HG03039 (cell line): ENCODE data around the gene AKR1C2.
"Not testable (repeated sequence)": the region's sequence is repeated elsewhere in the genome, so short reads cannot be mapped to it uniquely, and the experiment has no call there.

ENCODE experiments used
- ATAC-seq: cut with Tn5 transposase; IDR thresholded peaks from one replicate; pipeline ENCODE4 v1.9.1; 2021; ENCODE audit warnings: mild to moderate bottlenecking, moderate library complexity; ENCODE audit not compliant: unreplicated experiment

Gene AKR1C2

DNA sequence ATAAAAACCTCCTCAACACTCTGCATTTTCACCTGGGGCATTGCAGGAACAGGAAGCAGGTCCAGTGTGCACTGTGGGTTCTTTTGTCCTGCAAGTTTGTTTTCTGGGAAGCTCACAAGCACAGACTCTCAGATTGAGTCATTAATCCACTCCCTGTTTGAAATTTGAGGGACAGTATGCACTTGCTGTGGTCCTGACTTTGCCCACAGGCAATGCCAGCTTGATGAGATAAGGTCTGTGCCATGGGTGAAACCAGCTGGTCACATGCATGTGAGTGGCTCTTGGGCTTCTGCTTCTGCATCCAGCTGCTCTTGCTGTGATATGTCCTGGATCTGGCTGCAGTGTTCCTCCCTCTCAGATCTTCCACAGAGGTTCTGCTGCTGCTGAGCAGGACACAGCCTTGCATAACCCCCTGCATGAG lies 21.8 kb upstream of the AKR1C2 start:
- not testable (repeated sequence) for ATAC-seq

DNA sequence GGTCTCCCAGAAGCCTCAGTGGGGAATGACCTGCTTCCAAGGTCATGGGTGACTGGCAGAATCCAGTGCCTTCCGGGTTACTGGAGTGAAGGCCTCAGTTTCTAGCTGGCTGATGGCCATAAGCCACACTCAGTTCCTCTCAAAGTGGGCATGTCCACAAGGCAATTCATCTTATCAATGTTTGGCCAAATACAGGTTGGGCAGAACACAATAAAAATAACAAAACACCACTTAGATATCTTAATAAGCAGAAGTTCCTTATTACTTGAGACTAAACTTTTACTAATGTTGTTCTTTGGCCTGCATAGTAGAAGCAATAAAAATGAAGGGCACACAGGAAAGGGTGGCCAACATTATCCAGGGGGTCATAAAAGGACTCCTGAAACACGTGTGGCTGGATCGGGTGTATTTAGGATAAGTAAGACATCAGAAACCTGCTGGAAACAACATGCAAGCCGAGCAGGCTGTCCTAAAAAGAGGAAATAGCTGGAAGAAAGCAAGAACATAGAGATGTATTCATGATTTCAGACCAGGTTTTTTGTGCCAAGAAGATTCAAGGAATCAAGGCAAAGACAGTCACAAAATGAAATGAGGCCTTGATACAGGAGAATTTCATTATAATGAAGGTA lies 19.6 kb upstream of the AKR1C2 start:
- ATAC-seq: no peak

DNA sequence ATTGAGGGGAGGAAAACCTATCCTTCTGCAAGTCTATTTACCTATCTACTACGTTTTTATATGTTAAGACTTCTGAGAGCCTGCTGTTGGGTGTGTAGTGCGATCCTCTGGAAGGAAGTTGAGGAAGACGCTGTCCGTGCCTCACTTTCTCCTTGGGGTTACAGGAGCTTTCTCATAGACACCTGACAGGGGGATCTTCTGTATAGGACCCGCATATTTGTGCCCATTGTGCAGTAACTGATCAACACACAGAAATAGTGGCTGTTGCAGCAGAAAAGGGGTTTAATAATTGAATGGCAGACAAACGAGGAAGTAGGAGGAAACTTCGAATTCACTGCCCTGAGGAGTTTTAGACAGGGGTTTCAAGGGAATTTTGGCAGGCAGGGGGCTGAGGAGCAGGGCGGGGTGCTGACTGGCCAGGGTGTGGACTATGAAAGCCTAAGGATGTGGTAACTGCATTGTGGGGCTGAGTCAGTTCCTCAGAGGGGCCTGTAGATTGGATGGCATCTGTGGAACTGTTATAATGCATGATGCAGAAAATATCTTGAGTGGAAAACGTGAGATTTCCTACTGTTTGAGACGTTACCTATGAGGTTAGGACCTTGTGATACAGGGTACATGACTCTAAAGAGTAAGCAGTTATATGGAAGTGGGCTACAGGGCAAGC lies 18.1 kb upstream of the AKR1C2 start:
- not testable (repeated sequence) for ATAC-seq

GRCh38 chr10:5019770-5020612 lies 16.3 kb upstream of the AKR1C2 start:
- ATAC-seq: not testable (repeated sequence)

GRCh38 chr10:5018671-5019277 lies 15.1 kb upstream of the AKR1C2 start:
- not testable (repeated sequence) for ATAC-seq

- ATAC-seq: no peak
Measured at GRCh38 chr10:5018134-5018533, 14.5 kb upstream of the AKR1C2 start.

- no peak for ATAC-seq
Measured at GRCh38 chr10:5014936-5015335, 11.3 kb upstream of the AKR1C2 start.

- not testable (repeated sequence) for ATAC-seq
Measured at GRCh38 chr10:5014200-5014910, 10.7 kb upstream of the AKR1C2 start.

DNA sequence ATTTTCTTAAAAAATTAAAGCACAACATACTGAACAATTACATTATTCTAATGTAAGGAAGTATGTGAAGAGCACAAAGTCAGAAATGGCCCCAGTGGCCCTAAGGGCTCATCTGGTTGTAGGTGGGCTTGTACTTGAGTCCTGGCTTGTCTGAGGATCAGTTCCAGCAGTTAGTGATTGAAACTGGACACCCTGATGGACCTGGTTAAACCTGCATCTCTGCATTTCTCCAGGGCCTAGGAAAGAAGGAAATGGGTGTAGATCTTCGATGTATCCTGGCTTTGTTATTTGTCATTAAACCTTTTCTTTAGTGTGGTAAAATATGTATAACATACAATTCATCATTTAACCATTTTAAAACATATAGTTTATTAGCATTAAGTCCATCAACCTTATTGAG lies 9.7 kb upstream of the AKR1C2 start:
- ATAC-seq: no peak

DNA sequence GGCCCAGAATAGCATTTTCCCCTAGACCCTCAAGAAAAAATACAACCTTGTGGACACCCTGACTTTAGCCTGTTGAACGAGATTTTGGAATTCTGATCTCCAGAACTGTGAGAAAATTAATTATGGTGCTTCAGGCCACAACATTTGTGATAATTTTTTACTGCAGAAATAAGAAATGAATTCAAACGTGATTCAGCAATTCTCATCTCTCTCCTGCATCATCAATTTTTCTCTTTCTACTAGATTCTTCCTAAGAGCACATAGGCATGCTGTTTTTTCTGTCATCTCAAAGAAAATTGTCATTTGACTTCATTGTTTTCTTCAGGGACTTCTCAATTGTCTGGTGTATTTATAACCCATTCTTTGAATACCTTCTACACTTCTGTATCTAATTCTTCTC lies 8.9 kb upstream of the AKR1C2 start:
- no peak for ATAC-seq

DNA sequence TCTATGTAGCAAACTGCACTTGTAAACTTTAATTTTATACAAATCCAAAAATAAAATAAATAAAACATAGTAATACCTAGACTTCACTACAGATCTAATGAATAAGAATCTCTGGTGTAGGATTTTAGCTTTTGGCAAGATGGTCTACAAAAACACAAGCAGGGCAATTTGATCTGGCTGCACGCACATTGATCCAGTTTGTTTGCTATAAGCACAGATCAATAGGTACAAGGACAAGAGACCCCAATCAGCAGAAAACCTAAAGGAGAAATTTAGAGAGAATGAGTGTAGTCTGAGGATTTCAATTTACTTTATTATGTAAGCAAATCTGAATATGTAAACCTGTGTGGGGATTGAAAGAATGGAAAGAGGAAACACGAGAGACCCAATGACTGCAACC lies 7.7 kb upstream of the AKR1C2 start:
- ATAC-seq: not testable (repeated sequence)

DNA sequence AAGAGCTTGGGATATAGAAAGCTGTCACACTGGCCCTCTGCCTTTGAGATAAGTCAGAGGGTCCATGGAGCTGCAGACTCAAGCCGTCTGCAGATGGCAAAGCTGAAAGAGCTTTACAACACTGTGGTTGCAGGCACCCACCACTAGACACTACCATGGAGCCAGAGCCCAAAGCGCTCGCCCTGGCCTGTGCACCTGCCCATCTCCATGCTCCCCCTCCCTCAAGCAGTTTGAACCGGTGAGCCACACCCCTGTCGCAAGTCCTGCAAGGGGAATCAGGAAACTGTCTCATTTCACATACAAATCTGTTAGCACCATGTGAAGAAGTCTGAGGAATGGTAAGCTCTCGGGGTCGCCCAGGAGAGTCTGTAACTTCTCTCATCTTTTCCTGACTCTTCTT lies 6.4 kb upstream of the AKR1C2 start:
- not testable (repeated sequence) for ATAC-seq

DNA sequence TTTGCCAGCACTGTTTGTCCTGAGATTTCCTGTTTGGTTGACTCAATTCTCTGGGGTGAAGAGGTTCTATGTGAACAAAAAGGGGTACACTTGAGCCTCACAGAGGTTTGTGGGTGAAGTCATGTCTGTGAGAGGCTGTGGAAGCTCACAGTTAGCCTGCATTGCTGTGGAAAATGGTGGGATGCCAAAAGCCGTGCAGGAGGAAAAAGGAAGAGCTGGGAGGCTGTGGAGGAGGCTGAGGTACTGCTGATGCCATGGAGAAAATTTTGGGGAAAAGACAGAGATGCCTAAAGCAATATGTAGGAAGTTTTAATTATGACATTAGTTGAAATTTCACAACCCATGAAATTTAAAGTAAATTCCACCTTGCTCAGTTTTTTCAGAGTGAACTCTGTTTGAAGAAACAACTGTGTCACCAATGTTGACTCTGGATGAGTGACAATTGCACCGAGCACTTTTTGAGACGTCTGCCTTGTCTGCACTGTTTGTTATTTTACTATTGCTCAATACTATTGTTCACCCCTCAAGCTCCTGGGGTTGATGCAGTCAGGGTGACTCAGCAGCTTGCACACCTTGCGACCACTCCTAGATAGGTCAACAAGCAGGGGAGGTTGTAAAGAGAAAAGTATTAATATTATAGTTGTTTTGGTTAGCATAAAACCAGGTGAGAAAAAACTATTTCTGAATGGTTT lies 5.3 kb upstream of the AKR1C2 start:
- ATAC-seq: not testable (repeated sequence)

GRCh38 chr10:5004501-5004900 lies 844 bp upstream of the AKR1C2 start:
- not testable (repeated sequence) for ATAC-seq

DNA sequence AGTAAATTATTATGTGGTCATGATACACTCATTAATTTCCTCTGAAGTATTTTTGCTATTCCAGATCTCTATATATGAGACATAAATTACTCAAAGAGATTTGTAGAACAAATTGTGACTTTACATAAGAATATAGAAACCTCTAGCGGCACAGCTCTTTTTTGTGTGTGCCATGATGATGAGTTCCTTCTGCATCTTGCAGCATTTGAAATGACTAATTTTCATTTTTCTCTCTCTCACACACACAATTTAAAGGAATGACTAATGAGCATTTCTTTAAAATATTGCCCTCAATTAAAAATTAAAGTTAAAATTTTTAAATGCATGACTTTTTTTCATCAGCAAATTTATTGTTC lies 351 bp upstream of the AKR1C2 start:
- ATAC-seq: not testable (repeated sequence)

- ATAC-seq: no peak
Measured at GRCh38 chr10:5002013-5002727, 1.5 kb downstream of the AKR1C2 start.

DNA sequence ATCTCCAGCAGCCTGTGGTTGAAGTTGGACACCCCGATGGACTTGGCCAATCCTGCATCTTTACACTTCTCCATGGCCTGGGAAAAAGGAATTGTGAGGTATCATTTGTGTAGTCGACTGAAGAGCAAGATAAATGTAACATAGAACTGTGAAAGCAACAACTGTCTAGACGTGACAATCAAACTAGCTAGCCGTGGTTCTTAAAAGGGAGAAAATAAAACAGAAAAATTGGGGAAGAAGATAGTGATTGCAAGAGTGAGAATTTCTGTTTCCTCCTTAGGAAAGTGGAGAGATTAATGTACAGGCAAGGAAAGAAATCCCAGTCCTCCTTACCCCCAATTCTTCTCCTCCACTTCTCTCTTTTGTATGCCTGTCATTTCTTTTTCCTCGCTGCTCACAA lies 5.0 kb downstream of the AKR1C2 start:
- ATAC-seq: no peak

DNA sequence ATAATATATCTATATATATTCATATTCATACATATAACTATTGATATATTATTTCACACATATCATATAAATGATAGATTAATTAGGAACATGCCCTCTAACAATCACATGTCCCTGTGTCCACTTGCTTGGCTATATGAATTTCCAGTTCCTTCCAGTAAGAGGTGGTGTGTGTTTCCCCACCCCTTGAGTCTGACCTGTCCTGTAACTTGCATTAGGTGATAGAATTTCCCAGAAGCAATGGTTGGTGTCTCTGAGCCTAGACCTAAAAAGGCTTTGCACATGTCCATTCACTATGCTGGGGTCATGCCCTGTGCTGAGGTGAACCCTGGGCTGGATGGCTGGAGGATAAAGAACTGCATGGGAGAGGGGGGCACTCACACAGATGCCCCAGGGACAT lies 9.4 kb downstream of the AKR1C2 start:
- not testable (repeated sequence) for ATAC-seq

DNA sequence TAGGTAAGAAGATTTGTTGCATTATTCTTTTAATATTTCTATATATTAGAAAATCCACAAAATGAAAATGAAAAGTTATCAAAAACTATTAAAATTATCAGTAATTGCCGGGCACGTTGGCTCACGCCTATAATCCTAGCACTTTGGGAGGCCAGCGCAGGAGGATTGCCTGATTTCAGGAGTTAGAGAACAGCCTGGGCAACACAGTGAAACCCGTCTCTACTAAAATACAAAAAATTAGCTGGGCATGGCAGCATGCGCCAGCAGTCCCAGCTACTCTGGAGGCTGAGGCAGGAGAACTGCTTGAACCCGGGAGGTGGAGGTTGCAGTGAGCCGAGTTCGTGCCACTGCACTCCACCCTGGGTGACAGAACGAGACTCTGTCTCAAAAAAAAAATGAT lies 11.1 kb downstream of the AKR1C2 start:
- ATAC-seq: not testable (repeated sequence)

- not testable (repeated sequence) for ATAC-seq
Measured at GRCh38 chr10:4991463-4991862, 12.2 kb downstream of the AKR1C2 start.
